Measurements from ENCODE around the gene MAPKAPK2. TPM values are rescaled to one million over a fixed set of nuclear protein-coding genes. Genes with fewer than 3 reads are reported as not detected.

MAPKAPK2 gene
- polyA plus RNA-seq, 1 of the 3 experiments (the other 2 are of a cell fraction), result 46.8 TPM

DNA sequence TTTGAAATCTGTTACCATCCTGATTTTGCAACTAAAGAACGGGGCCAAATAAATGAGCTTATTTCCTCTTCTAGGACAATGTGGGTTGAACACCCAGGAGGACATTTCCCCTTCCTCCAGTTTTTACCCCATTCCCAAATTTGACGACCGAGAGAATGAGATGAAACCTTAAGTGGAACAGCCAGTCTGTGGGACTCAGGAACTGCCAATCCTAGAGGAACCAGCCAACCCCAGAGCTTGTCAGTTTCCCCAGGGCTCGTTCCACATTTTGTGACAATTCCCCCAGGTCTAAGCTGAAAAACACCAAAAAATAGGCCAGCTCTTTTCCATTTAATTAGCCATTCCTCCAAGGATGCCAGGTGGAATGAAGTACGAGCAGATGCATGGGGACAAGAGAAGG is 21.3 kb upstream of the MAPKAPK2 start:
- H3K36me3 ChIP-seq (replicated peaks in 1 of 2; ENCODE audit: control insufficient read depth in 1 of 2, insufficient read depth in 2 of 2, low read length in 1 of 2), result no peaks in the 10 kb centered on the region
- H3K79me2 ChIP-seq (ENCODE audit: insufficient read depth), result no peaks in the 10 kb centered on the region
- no peak for DNase-seq
- no peaks in the 10 kb centered on the region for H3K9me2 ChIP-seq
- H3K27ac ChIP-seq (ENCODE audit: low read depth in 2 of 2, low read length in 1 of 2), result no peak overlapping the region
- peak overlapping the region; percentile 69 for H3K4me2 ChIP-seq
- H3K4me1 ChIP-seq (ENCODE audit: control insufficient read depth in 1 of 2, insufficient read depth in 2 of 2, low read depth in 1 of 2, low read length in 1 of 2), result peaks cover 0 to 6% of the 10 kb centered on the region in 2 experiments; a peak in 1 of 4 replicates
- WGBS (ENCODE audit: low lambda C conversion rate), result 35% methylated on average over 5 of the region's 5 CpGs
- no peaks in the 10 kb centered on the region for H3F3A ChIP-seq (replicated peaks; ENCODE audit: insufficient read depth)
- POLR2A ChIA-PET, result interaction anchor here (2.2 kb wide), 1 partner anchor 28 kb away, joined by 22 read pairs; the partner anchor contains the start of gene DYRK3
- CTCF ChIA-PET, result interaction anchor here (0.6 to 17.9 kb wide), 45 partner anchors 10 to 319 kb away, joined by 3 to 450 read pairs (median 6); partner anchors contain the start of genes DYRK3, EIF2D and MAPKAPK2
- H4K20me1 ChIP-seq (ENCODE audit: insufficient read depth), result no peaks in the 10 kb centered on the region
- H3K9me3 ChIP-seq, result no peaks in the 10 kb centered on the region
- H3K9ac ChIP-seq, result no peak overlapping the region
- TF ChIP-seq TAF1 (IDR thresholded peaks at IDR 0.05; ENCODE audit: borderline replicate concordance, low read depth, low read length) (no peak), RXRA (IDR thresholded peaks at IDR 0.05; ENCODE audit: borderline replicate concordance, low read depth) (no peak), FOXJ3 (CRISPR knock-in tag; IDR thresholded peaks at IDR 0.05) (no peak), TCF12 (IDR thresholded peaks at IDR 0.05) (no peak), MXI1 (IDR thresholded peaks at IDR 0.05; ENCODE audit: low read depth, low read length) (no peak), EP300 (IDR thresholded peaks at IDR 0.05; ENCODE audit: borderline replicate concordance in 1 of 2, low read depth in 1 of 2, low read length in 1 of 2) (no peak), GATA2 (CRISPR knock-in tag; IDR thresholded peaks at IDR 0.05) (no peak), FOSL2 (IDR thresholded peaks at IDR 0.05; ENCODE audit: borderline replicate concordance, low read depth) (no peak), POLR2AphosphoS5 (IDR thresholded peaks at IDR 0.05; ENCODE audit: low read depth, low read length) (no peak), SMC3 (IDR thresholded peaks at IDR 0.05; ENCODE audit: low read depth, low read length) (no peak), EZH2phosphoT487 (IDR thresholded peaks at IDR 0.05; ENCODE audit: borderline replicate concordance, low read depth) (no peak), RAD21 (IDR thresholded peaks at IDR 0.05; ENCODE audit: low read length) (no peak), SIN3A (IDR thresholded peaks at IDR 0.05; ENCODE audit: borderline replicate concordance, low read depth, low read length) (no peak), NFIC (IDR thresholded peaks at IDR 0.05; ENCODE audit: borderline replicate concordance) (no peak), MEF2A (IDR thresholded peaks at IDR 0.05; ENCODE audit: borderline replicate concordance, low read depth) (no peak), NRF1 (IDR thresholded peaks at IDR 0.05; ENCODE audit: low read depth, low read length) (no peak)
- TF ChIP-seq, protein P1, sequence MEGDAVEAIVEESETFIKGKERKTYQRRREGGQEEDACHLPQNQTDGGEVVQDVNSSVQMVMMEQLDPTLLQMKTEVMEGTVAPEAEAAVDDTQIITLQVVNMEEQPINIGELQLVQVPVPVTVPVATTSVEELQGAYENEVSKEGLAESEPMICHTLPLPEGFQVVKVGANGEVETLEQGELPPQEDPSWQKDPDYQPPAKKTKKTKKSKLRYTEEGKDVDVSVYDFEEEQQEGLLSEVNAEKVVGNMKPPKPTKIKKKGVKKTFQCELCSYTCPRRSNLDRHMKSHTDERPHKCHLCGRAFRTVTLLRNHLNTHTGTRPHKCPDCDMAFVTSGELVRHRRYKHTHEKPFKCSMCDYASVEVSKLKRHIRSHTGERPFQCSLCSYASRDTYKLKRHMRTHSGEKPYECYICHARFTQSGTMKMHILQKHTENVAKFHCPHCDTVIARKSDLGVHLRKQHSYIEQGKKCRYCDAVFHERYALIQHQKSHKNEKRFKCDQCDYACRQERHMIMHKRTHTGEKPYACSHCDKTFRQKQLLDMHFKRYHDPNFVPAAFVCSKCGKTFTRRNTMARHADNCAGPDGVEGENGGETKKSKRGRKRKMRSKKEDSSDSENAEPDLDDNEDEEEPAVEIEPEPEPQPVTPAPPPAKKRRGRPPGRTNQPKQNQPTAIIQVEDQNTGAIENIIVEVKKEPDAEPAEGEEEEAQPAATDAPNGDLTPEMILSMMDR (IDR thresholded peaks at IDR 0.05), result no peak
- TF ChIP-seq, protein P2, sequence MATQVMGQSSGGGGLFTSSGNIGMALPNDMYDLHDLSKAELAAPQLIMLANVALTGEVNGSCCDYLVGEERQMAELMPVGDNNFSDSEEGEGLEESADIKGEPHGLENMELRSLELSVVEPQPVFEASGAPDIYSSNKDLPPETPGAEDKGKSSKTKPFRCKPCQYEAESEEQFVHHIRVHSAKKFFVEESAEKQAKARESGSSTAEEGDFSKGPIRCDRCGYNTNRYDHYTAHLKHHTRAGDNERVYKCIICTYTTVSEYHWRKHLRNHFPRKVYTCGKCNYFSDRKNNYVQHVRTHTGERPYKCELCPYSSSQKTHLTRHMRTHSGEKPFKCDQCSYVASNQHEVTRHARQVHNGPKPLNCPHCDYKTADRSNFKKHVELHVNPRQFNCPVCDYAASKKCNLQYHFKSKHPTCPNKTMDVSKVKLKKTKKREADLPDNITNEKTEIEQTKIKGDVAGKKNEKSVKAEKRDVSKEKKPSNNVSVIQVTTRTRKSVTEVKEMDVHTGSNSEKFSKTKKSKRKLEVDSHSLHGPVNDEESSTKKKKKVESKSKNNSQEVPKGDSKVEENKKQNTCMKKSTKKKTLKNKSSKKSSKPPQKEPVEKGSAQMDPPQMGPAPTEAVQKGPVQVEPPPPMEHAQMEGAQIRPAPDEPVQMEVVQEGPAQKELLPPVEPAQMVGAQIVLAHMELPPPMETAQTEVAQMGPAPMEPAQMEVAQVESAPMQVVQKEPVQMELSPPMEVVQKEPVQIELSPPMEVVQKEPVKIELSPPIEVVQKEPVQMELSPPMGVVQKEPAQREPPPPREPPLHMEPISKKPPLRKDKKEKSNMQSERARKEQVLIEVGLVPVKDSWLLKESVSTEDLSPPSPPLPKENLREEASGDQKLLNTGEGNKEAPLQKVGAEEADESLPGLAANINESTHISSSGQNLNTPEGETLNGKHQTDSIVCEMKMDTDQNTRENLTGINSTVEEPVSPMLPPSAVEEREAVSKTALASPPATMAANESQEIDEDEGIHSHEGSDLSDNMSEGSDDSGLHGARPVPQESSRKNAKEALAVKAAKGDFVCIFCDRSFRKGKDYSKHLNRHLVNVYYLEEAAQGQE (IDR thresholded peaks at IDR 0.05; ENCODE audit: low read depth, low read length), result no peak
- TF ChIP-seq, protein P3, sequence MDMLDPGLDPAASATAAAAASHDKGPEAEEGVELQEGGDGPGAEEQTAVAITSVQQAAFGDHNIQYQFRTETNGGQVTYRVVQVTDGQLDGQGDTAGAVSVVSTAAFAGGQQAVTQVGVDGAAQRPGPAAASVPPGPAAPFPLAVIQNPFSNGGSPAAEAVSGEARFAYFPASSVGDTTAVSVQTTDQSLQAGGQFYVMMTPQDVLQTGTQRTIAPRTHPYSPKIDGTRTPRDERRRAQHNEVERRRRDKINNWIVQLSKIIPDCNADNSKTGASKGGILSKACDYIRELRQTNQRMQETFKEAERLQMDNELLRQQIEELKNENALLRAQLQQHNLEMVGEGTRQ (IDR thresholded peaks at IDR 0.05; ENCODE audit: borderline replicate concordance, low read depth, low read length), result no peak
- TF ChIP-seq, protein P4, sequence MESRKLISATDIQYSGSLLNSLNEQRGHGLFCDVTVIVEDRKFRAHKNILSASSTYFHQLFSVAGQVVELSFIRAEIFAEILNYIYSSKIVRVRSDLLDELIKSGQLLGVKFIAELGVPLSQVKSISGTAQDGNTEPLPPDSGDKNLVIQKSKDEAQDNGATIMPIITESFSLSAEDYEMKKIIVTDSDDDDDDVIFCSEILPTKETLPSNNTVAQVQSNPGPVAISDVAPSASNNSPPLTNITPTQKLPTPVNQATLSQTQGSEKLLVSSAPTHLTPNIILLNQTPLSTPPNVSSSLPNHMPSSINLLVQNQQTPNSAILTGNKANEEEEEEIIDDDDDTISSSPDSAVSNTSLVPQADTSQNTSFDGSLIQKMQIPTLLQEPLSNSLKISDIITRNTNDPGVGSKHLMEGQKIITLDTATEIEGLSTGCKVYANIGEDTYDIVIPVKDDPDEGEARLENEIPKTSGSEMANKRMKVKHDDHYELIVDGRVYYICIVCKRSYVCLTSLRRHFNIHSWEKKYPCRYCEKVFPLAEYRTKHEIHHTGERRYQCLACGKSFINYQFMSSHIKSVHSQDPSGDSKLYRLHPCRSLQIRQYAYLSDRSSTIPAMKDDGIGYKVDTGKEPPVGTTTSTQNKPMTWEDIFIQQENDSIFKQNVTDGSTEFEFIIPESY (IDR thresholded peaks at IDR 0.05; ENCODE audit: borderline replicate concordance, low read depth), result no peak
- no peak overlapping the region for H2AFZ ChIP-seq (ENCODE audit: low read depth)
- H3K4me3 ChIP-seq (ENCODE audit: low read depth in 2 of 2, low read length in 1 of 2), result no peak overlapping the region
- peaks cover 23% of the 10 kb centered on the region; the same call in 1 of the 2 replicates for H3K27me3 ChIP-seq (ENCODE audit: insufficient read depth)

All from SK-N-SH (cell line).